Activated CD4-positive, CD25-positive, alpha-beta regulatory T cell treated with anti-CD3 and anti-CD28 coated beads, Interleukin-2, amount 50 U/mL, for 72 hours (primary cell): Measurements from ENCODE around the gene CUL3.

Experiments
- DNase-seq: peaks from one replicate; pipeline ENCODE4 v3.0.0; 2021

The CUL3 gene

GRCh38 chr2:224466304-224466895 lies 118.8 kb downstream of the CUL3 start:
- DNase-seq: no peak

- DNase-seq: no peak
Measured at GRCh38 chr2:224461391-224461790, 123.8 kb downstream of the CUL3 start.

GRCh38 chr2:224457408-224458096 lies 127.6 kb downstream of the CUL3 start:
- no peak for DNase-seq

- no peak for DNase-seq
Measured at GRCh38 chr2:224453892-224454291, 131.3 kb downstream of the CUL3 start.

- no peak for DNase-seq
Measured at GRCh38 chr2:224449212-224450147, 135.7 kb downstream of the CUL3 start.

- DNase-seq: no peak
Measured at GRCh38 chr2:224448236-224448635, 136.9 kb downstream of the CUL3 start.

GRCh38 chr2:224444783-224445182 lies 140.4 kb downstream of the CUL3 start:
- no peak for DNase-seq

GRCh38 chr2:224444021-224444420 lies 141.1 kb downstream of the CUL3 start:
- DNase-seq: no peak

GRCh38 chr2:224442071-224442967 lies 142.8 kb downstream of the CUL3 start:
- peak; percentile 32 for DNase-seq

- no peak for DNase-seq
Measured at GRCh38 chr2:224440988-224441387, 144.2 kb downstream of the CUL3 start.

- no peak for DNase-seq
Measured at GRCh38 chr2:224438726-224439125, 146.4 kb downstream of the CUL3 start.

GRCh38 chr2:224436634-224437033 lies 148.5 kb downstream of the CUL3 start:
- no peak for DNase-seq

GRCh38 chr2:224434618-224435017 lies 150.5 kb downstream of the CUL3 start:
- DNase-seq: no peak

- no peak for DNase-seq
Measured at GRCh38 chr2:224433442-224433841, 151.7 kb downstream of the CUL3 start.

GRCh38 chr2:224432003-224432579 lies 153.1 kb downstream of the CUL3 start:
- no peak for DNase-seq

GRCh38 chr2:224429441-224429810 lies 155.7 kb downstream of the CUL3 start:
- no peak for DNase-seq

- no peak for DNase-seq
Measured at GRCh38 chr2:224428787-224429440, 156.2 kb downstream of the CUL3 start.

GRCh38 chr2:224427471-224427870 lies 157.7 kb downstream of the CUL3 start:
- no peak for DNase-seq

- DNase-seq: no peak
Measured at GRCh38 chr2:224426656-224427055, 158.5 kb downstream of the CUL3 start.

GRCh38 chr2:224421065-224421464 lies 164.1 kb downstream of the CUL3 start:
- no peak for DNase-seq
